K562 (cell line): ENCODE measurements around the gene LHX3.

Experiments used
- JUNB ChIP-seq: fragments of 450-650 bp; formaldehyde crosslinking; conservative IDR thresholded peaks from 2 replicates; pipeline ENCODE4 v1.4.0; 2020; ENCODE audit warnings: mild to moderate bottlenecking
- KLF10 ChIP-seq: fragments of 250-450 bp; sonication (Bioruptor Pico); IDR thresholded peaks from 2 replicates; pipeline ENCODE4 v1.6.1; 2021; ENCODE audit warnings: matching md5 sums
- MAFF ChIP-seq: IDR thresholded peaks from 2 replicates; pipeline ENCODE4 v1.6.1; 2012; ENCODE audit warnings: low read length, improper control_type of control experiment
- POLR2A ChIP-seq: fragments of 450-650 bp; conservative IDR thresholded peaks from 2 replicates; pipeline ENCODE4 v1.6.1; 2016
- POLR2G ChIP-seq: fragments of 200-400 bp; formaldehyde crosslinking; IDR thresholded peaks from 2 replicates; pipeline ENCODE4 v1.6.1; 2017; ENCODE audit warnings: low read depth, mild to moderate bottlenecking, antibody characterized with exemption, low read length, moderate library complexity
- TRIM24 ChIP-seq, 2 experiments: fragments of 450-650 bp; IDR thresholded peaks; 2 replicates each; pipeline ENCODE4 v1.6.1; 2016
- TF ChIP-seq, protein P1 (sequence below), 3 experiments: IDR thresholded peaks in 2 of 3; conservative IDR thresholded peaks in 1 of 3; 2 replicates each; pipeline ENCODE4 v1.5.1; 2011 to 2012; ENCODE audit warnings: low read length in 3 of 3, mild to moderate bottlenecking in 3 of 3, control low read depth in 2 of 3, improper control_type of control experiment in 1 of 3, inconsistent platforms in 1 of 3, low read depth in 1 of 3, mixed read lengths in 1 of 3, moderate library complexity in 1 of 3; ENCODE audit not compliant: insufficient read depth in 2 of 3

DNA sequence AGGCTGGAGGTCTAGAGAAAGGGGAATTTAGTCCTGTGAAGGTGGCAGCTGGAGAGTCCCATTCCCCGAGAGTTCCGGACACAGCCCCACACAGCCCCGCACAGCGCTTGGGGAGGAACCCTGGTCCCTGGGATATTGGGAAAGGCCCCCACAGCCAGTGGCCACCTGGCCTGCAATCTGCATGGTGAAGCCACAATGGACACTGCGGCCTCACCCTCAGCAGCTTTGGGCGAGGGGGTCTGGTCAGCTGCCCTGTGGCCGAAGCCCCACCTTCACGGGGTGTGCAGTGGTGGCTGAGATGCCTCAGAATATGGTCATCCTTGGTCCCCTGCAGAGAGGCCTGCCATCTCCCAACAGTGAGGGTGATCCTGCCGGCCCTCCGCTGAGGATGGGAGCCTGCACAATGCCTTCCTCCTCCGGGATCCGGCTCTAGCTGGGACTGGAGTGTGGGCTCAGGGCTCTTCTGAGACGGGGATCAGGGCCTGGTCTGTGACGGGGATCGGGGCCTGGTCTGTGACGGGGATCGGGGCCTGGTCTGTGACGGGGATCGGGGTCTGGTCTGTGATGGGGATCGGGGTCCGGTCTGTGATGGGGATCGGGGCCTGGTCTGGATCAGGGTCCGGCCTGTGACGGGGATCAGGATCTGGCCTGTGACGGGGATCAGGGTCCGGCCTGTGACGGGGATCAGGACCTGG, 52.9 kb downstream of the LHX3 start:
- TF ChIP-seq, protein P1, sequence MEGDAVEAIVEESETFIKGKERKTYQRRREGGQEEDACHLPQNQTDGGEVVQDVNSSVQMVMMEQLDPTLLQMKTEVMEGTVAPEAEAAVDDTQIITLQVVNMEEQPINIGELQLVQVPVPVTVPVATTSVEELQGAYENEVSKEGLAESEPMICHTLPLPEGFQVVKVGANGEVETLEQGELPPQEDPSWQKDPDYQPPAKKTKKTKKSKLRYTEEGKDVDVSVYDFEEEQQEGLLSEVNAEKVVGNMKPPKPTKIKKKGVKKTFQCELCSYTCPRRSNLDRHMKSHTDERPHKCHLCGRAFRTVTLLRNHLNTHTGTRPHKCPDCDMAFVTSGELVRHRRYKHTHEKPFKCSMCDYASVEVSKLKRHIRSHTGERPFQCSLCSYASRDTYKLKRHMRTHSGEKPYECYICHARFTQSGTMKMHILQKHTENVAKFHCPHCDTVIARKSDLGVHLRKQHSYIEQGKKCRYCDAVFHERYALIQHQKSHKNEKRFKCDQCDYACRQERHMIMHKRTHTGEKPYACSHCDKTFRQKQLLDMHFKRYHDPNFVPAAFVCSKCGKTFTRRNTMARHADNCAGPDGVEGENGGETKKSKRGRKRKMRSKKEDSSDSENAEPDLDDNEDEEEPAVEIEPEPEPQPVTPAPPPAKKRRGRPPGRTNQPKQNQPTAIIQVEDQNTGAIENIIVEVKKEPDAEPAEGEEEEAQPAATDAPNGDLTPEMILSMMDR (IDR thresholded peaks at IDR 0.05 in 2 of 3, conservative IDR thresholded peaks at IDR 0.05 in 1 of 3; ENCODE audit: insufficient read depth in 2 of 3, low read depth in 1 of 3, low read length in 3 of 3) = no peak
- TF ChIP-seq POLR2A = no peak
- no peak for TF ChIP-seq JUNB (CRISPR knock-in tag)
- TF ChIP-seq KLF10 (CRISPR knock-in tag) = no peak
- TF ChIP-seq POLR2G = no peak
- no peak for TF ChIP-seq TRIM24 (IDR thresholded peaks at IDR 0.05)
- TF ChIP-seq MAFF = no peak
